SK-N-SH (cell line): ENCODE results near the gene COX10. TPM values are rescaled to one million over a fixed set of nuclear protein-coding genes. Genes with fewer than 3 reads are reported as not detected.

Source experiments
- CTCF ChIA-PET: fragments of 300-600, 350-600 bp; formaldehyde crosslinking; extraction: SDS; loops from one replicate; lab custom pipeline; 2021; lab: Yijun Ruan, JAX
- POLR2A ChIA-PET: fragments of 350-600 bp; sonication (Branson Sonifier 250); formaldehyde crosslinking; extraction: SDS; loops from one replicate; lab custom pipeline; 2020; ENCODE audit warnings: antibody characterized with exemption, inconsistent platforms; lab: Yijun Ruan, JAX
- DNase-seq: peaks from one replicate; pipeline ENCODE4 v3.0.0; 2012
- H2AFZ ChIP-seq: fragments of 200-600 bp; sonication (generic); 2 replicates; pipeline ENCODE4 v1.8.1; 2016; ENCODE audit warnings: antibody characterized with exemption, mild to moderate bottlenecking, low read depth
- H3F3A ChIP-seq: fragments of 200-600 bp; sonication (generic); replicated peaks from 2 replicates; pipeline ENCODE3; 2016; ENCODE audit warnings: antibody characterized with exemption, mild to moderate bottlenecking; ENCODE audit not compliant: insufficient read depth
- H3K27ac ChIP-seq, 2 experiments: fragments of 200-500 bp in 1 of 2; fragments of 200-600 bp in 1 of 2; sonication (Bioruptor generic) in 1 of 2; sonication (generic), shearing (Covaris generic) in 1 of 2; 2 replicates each; pipeline versions ENCODE4 v1.5.1 to v1.6.1; 2014 to 2016; ENCODE audit warnings: low read depth in 2 of 2, inconsistent platforms in 1 of 2, low read length in 1 of 2, mild to moderate bottlenecking in 1 of 2, mixed read lengths in 1 of 2
- H3K27me3 ChIP-seq: fragments of 200-600 bp; sonication (generic), shearing (Covaris generic); 2 replicates; pipeline ENCODE4 v1.6.1; 2016; ENCODE audit warnings: mixed run types; ENCODE audit not compliant: insufficient read depth
- H3K36me3 ChIP-seq, 2 experiments: fragments of 200-500 bp in 1 of 2; fragments of 200-600 bp in 1 of 2; sonication (Bioruptor generic) in 1 of 2; sonication (generic) in 1 of 2; replicated peaks in 1 of 2; 2 replicates each; pipeline versions ENCODE3 to v1.5.1; 2014 to 2016; ENCODE audit warnings: low read length in 1 of 2, mild to moderate bottlenecking in 1 of 2; ENCODE audit not compliant: insufficient read depth in 2 of 2, control insufficient read depth in 1 of 2
- H3K4me1 ChIP-seq, 2 experiments: fragments of 200-500 bp in 1 of 2; fragments of 200-600 bp in 1 of 2; sonication (Bioruptor generic) in 1 of 2; sonication (generic), shearing (Covaris generic) in 1 of 2; 2 replicates each; pipeline versions ENCODE4 v1.5.1 to v1.6.1; 2014 to 2016; ENCODE audit warnings: low read depth in 1 of 2, low read length in 1 of 2, mixed run types in 1 of 2; ENCODE audit not compliant: insufficient read depth in 2 of 2, control insufficient read depth in 1 of 2
- H3K4me2 ChIP-seq: fragments of 200-600 bp; sonication (generic), shearing (Covaris generic); 2 replicates; pipeline ENCODE4 v1.6.1; 2017; ENCODE audit warnings: mixed run types
- H3K4me3 ChIP-seq, 2 experiments: fragments of 200-500 bp in 1 of 2; fragments of 200-600 bp in 1 of 2; sonication (Bioruptor generic) in 1 of 2; sonication (generic), shearing (Covaris generic) in 1 of 2; 2 replicates each; pipeline versions ENCODE4 v1.5.1 to v1.8.1; 2014 to 2016; ENCODE audit warnings: low read depth in 2 of 2, inconsistent platforms in 1 of 2, low read length in 1 of 2, mild to moderate bottlenecking in 1 of 2, mixed read lengths in 1 of 2, moderate library complexity in 1 of 2
- H3K79me2 ChIP-seq: fragments of 200-600 bp; sonication (generic); 2 replicates; pipeline ENCODE4 v1.8.1; 2017; ENCODE audit warnings: mild to moderate bottlenecking; ENCODE audit not compliant: insufficient read depth
- H3K9ac ChIP-seq: fragments of 200-600 bp; sonication (generic); 2 replicates; pipeline ENCODE4 v1.6.1; 2017; ENCODE audit warnings: mixed run types
- H3K9me2 ChIP-seq: fragments of 200-600 bp; sonication (generic); 2 replicates; pipeline ENCODE4 v1.6.1; 2017; ENCODE audit warnings: mixed run types
- H3K9me3 ChIP-seq: fragments of 200-600 bp; sonication (generic); 2 replicates; pipeline ENCODE4 v1.6.1; 2017; ENCODE audit warnings: mixed run types, mild to moderate bottlenecking, moderate library complexity
- H4K20me1 ChIP-seq: fragments of 200-600 bp; sonication (generic); 2 replicates; pipeline ENCODE4 v1.6.1; 2017; ENCODE audit warnings: mild to moderate bottlenecking, mixed run types; ENCODE audit not compliant: insufficient read depth
- FOXM1 ChIP-seq: IDR thresholded peaks from 2 replicates; pipeline ENCODE4 v1.4.0; 2012; ENCODE audit warnings: low read depth, mild to moderate bottlenecking
- GATA2 ChIP-seq: sonication (generic); formaldehyde crosslinking; IDR thresholded peaks from 2 replicates; pipeline ENCODE4 v1.5.0; 2020; ENCODE audit warnings: mild to moderate bottlenecking, missing genetic modification reagents
- RXRA ChIP-seq: IDR thresholded peaks from 2 replicates; pipeline ENCODE4 v1.4.0; 2012; ENCODE audit warnings: low read depth, mild to moderate bottlenecking, borderline replicate concordance
- WGBS: methylation state at CpG from one replicate; pipeline ENCODE4 v1.1.6; 2017; ENCODE audit warnings: low lambda C conversion rate; 5-methylcytosine and 5-hydroxymethylcytosine counted together
- polyA plus RNA-seq, 3 experiments: library from polyadenylated mRNA; depleted of rRNA; stranded (reverse); fragments of >200 nt; gene quantifications; 2 replicates each; pipeline ENCODE4 v1.2.3, GENCODE V29; 2012
- TF ChIP-seq, protein P1 (sequence below): IDR thresholded peaks from 2 replicates; pipeline ENCODE4 v1.6.1; 2012; ENCODE audit warnings: mild to moderate bottlenecking, low read depth, low read length, moderate library complexity
- TF ChIP-seq, protein P2 (sequence below): IDR thresholded peaks from 2 replicates; pipeline ENCODE4 v1.4.0; 2012; ENCODE audit warnings: low read depth
- TF ChIP-seq, protein P3 (sequence below): IDR thresholded peaks from 2 replicates; pipeline ENCODE4 v1.4.0; 2012; ENCODE audit warnings: low read depth, borderline replicate concordance
- TF ChIP-seq, protein P4 (sequence below): IDR thresholded peaks from 2 replicates; pipeline ENCODE4 v1.4.0; 2012; ENCODE audit warnings: low read depth, borderline replicate concordance
- TF ChIP-seq, protein P5 (sequence below): IDR thresholded peaks from 2 replicates; pipeline ENCODE4; 2012

COX10 gene
- polyA plus RNA-seq, 1 of the 3 experiments (the other 2 are of a cell fraction), result 8.7 TPM

DNA sequence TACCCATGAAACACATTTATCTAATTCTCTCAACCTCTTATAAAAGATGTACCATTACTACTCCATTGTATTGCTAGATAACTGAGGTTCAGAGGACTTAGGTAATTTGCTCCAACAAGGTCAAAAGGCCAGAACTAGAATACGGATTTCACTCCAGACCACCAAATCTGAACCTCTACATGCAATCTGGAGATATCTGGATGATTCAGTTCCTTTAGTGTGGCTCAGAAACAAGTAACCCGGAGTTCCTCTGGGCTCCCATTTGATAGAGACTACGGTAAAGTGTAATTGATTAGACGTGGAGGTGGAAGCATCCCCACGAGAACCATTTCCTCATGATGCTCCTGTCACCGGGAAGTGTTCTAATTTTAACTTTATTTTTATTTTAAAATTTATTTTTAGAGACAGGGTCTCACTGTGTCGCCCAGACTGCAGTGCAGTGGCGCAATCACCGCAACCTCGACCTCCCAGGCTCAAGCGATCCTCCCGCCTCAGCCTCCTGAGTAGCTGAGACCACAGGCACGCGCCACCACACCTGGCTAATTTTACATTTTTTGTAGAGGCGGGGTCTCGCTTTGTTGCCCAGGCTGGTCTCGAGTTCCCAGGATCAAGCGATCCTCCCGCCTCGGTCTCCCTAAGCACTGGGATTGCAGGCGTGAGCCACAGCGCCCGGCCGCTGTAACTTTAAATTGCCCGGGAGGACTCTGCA is 608 bp upstream of the COX10 start:
- Histone ChIP-seq H2AFZ (peak overlapping the region; percentile 98), H4K20me1 (no peaks in the 10 kb centered on the region), H3K36me3 (peaks cover 5 to 18% of the 10 kb centered on the region in 2 experiments), H3K9me2 (no peaks in the 10 kb centered on the region), H3K4me2 (peak overlapping the region; percentile 91), H3F3A (no peaks in the 10 kb centered on the region), H3K4me3 (peak overlapping the region; percentile 98 to 99), H3K4me1 (peaks cover 6 to 8% of the 10 kb centered on the region in 2 experiments; a peak in 3 of 4 replicates), H3K79me2 (peaks cover 93% of the 10 kb centered on the region), H3K9me3 (no peaks in the 10 kb centered on the region), H3K27ac (peak overlapping the region; percentile 12 to 58; a peak in 2 of 4 replicates), H3K27me3 (no peaks in the 10 kb centered on the region), H3K9ac (peak overlapping the region; percentile 93; the same call in 1 of the 2 replicates)
- POLR2A ChIA-PET, result no interaction called here
- TF ChIP-seq GATA2 (CRISPR knock-in tag), result no peak
- TF ChIP-seq, protein P1, sequence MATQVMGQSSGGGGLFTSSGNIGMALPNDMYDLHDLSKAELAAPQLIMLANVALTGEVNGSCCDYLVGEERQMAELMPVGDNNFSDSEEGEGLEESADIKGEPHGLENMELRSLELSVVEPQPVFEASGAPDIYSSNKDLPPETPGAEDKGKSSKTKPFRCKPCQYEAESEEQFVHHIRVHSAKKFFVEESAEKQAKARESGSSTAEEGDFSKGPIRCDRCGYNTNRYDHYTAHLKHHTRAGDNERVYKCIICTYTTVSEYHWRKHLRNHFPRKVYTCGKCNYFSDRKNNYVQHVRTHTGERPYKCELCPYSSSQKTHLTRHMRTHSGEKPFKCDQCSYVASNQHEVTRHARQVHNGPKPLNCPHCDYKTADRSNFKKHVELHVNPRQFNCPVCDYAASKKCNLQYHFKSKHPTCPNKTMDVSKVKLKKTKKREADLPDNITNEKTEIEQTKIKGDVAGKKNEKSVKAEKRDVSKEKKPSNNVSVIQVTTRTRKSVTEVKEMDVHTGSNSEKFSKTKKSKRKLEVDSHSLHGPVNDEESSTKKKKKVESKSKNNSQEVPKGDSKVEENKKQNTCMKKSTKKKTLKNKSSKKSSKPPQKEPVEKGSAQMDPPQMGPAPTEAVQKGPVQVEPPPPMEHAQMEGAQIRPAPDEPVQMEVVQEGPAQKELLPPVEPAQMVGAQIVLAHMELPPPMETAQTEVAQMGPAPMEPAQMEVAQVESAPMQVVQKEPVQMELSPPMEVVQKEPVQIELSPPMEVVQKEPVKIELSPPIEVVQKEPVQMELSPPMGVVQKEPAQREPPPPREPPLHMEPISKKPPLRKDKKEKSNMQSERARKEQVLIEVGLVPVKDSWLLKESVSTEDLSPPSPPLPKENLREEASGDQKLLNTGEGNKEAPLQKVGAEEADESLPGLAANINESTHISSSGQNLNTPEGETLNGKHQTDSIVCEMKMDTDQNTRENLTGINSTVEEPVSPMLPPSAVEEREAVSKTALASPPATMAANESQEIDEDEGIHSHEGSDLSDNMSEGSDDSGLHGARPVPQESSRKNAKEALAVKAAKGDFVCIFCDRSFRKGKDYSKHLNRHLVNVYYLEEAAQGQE, result no peak
- TF ChIP-seq, protein P2, sequence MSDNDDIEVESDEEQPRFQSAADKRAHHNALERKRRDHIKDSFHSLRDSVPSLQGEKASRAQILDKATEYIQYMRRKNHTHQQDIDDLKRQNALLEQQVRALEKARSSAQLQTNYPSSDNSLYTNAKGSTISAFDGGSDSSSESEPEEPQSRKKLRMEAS, result no peak
- TF ChIP-seq FOXM1, result no peak
- TF ChIP-seq, protein P3, sequence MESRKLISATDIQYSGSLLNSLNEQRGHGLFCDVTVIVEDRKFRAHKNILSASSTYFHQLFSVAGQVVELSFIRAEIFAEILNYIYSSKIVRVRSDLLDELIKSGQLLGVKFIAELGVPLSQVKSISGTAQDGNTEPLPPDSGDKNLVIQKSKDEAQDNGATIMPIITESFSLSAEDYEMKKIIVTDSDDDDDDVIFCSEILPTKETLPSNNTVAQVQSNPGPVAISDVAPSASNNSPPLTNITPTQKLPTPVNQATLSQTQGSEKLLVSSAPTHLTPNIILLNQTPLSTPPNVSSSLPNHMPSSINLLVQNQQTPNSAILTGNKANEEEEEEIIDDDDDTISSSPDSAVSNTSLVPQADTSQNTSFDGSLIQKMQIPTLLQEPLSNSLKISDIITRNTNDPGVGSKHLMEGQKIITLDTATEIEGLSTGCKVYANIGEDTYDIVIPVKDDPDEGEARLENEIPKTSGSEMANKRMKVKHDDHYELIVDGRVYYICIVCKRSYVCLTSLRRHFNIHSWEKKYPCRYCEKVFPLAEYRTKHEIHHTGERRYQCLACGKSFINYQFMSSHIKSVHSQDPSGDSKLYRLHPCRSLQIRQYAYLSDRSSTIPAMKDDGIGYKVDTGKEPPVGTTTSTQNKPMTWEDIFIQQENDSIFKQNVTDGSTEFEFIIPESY, result no peak
- TF ChIP-seq, protein P4, sequence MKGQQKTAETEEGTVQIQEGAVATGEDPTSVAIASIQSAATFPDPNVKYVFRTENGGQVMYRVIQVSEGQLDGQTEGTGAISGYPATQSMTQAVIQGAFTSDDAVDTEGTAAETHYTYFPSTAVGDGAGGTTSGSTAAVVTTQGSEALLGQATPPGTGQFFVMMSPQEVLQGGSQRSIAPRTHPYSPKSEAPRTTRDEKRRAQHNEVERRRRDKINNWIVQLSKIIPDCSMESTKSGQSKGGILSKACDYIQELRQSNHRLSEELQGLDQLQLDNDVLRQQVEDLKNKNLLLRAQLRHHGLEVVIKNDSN, result no peak
- TF ChIP-seq, protein P5, sequence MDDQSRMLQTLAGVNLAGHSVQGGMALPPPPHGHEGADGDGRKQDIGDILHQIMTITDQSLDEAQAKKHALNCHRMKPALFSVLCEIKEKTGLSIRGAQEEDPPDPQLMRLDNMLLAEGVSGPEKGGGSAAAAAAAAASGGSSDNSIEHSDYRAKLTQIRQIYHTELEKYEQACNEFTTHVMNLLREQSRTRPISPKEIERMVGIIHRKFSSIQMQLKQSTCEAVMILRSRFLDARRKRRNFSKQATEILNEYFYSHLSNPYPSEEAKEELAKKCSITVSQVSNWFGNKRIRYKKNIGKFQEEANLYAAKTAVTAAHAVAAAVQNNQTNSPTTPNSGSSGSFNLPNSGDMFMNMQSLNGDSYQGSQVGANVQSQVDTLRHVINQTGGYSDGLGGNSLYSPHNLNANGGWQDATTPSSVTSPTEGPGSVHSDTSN, result no peak
- TF ChIP-seq RXRA, result no peak
- CTCF ChIA-PET, result interaction anchor here (1.2 kb wide), 1 partner anchor 10 kb away, joined by 3 read pairs; no protein-coding TSS in a partner anchor
- WGBS, result 5% methylated on average over 20 of the region's 25 CpGs
- DNase-seq, result no peak
